ENCODE data around the gene CTNND2.

Gene CTNND2

DNA sequence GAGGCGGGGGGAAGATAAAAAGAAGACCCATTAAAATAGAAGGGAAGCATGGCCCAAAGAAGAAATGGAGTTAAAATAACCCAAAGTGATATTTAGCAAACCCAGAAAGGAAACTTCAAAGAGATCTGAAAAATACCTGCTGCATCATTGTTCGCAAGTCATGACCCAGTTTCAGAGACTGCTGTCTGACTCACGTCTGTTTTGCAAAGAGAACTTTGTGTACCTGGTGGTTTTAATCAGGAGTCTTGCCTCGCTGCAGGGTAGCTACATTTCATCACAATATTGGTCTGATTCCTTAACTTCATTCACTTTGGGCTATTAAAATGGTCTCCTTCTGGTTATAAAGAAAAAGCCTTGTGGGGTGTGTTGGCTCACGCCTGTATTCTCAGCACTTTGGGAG lies 682.1 kb downstream of the CTNND2 start:
- Histone ChIP-seq H3K4me2 (ENCODE audit: low read depth, low read length) (no peak overlapping the region), H3K27ac (ENCODE audit: low read length) (no peak overlapping the region), H3F3A (ENCODE audit: insufficient read depth, low read length) (no peaks in the 10 kb centered on the region), H3K9ac (ENCODE audit: low read length) (no peak overlapping the region), H3K27me3 (replicated peaks; ENCODE audit: insufficient read depth, low read length) (no peaks in the 10 kb centered on the region), H2AFZ (ENCODE audit: low read length) (no peak overlapping the region), H3K79me2 (ENCODE audit: low read length) (no peaks in the 10 kb centered on the region), H3K9me2 (replicated peaks; ENCODE audit: insufficient read depth, low read length) (no peaks in the 10 kb centered on the region), H4K20me1 (ENCODE audit: insufficient read depth, low read length) (no peaks in the 10 kb centered on the region), H3K36me3 (replicated peaks; ENCODE audit: insufficient read depth, low read length) (no peaks in the 10 kb centered on the region), H3K4me3 (ENCODE audit: low read length) (no peak overlapping the region), H3K9me3 (replicated peaks; ENCODE audit: insufficient read depth, low read length) (no peaks in the 10 kb centered on the region), H3K4me1 (ENCODE audit: low read length) (no peaks in the 10 kb centered on the region)
- no peak for DNase-seq
- no peak for TF ChIP-seq EZH2phosphoT487 (IDR thresholded peaks at IDR 0.05; ENCODE audit: low read length)
- TF ChIP-seq, protein P1, sequence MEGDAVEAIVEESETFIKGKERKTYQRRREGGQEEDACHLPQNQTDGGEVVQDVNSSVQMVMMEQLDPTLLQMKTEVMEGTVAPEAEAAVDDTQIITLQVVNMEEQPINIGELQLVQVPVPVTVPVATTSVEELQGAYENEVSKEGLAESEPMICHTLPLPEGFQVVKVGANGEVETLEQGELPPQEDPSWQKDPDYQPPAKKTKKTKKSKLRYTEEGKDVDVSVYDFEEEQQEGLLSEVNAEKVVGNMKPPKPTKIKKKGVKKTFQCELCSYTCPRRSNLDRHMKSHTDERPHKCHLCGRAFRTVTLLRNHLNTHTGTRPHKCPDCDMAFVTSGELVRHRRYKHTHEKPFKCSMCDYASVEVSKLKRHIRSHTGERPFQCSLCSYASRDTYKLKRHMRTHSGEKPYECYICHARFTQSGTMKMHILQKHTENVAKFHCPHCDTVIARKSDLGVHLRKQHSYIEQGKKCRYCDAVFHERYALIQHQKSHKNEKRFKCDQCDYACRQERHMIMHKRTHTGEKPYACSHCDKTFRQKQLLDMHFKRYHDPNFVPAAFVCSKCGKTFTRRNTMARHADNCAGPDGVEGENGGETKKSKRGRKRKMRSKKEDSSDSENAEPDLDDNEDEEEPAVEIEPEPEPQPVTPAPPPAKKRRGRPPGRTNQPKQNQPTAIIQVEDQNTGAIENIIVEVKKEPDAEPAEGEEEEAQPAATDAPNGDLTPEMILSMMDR (IDR thresholded peaks at IDR 0.05; ENCODE audit: low read length) = no peak
- TF ChIP-seq EZH2 (optimal IDR thresholded peaks at IDR 0.05; ENCODE audit: low read depth, low read length) = no peak

DNA sequence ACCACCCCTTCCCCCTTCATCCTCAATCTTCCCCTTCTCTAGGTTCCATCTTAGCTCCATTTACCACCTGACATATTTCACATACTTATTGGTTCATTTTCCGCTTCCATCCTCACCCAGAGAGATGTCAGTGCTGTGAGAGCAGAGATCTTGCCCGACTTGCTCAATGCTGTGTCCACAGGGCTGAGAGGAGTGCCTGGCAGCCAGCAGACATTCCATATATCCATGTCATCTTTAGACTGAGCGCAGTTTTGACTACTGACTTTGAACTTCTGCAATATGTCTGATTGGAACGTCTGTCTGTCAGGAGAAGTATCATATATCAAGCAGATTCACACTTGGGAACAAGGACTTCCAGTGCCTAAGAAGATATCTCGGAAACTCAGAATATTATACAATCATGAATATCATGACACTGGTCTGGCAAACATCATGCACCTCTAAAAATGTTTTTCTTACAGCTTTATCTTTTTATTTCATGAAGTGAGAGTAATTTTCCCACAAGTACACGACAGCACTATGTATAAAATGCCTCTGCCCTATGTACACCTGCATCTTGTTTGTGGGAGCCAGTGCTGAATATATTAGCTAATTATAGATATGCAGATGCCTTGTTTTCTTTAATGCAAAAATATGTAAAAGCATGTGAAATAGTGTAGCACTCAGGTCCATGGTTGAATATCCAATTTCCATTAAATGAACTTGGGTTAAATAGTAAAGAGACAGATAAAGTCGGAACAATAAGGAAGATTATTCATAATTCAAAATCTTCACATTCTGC lies 689.2 kb downstream of the CTNND2 start:
- Histone ChIP-seq H3K4me1 (ENCODE audit: low read length) (no peaks in the 10 kb centered on the region), H3K9ac (ENCODE audit: low read length) (no peak overlapping the region), H3K9me2 (replicated peaks; ENCODE audit: insufficient read depth, low read length) (no peaks in the 10 kb centered on the region), H3K4me2 (ENCODE audit: low read depth, low read length) (no peak overlapping the region), H2AFZ (ENCODE audit: low read length) (no peak overlapping the region), H3K9me3 (replicated peaks; ENCODE audit: insufficient read depth, low read length) (no peaks in the 10 kb centered on the region), H3K36me3 (replicated peaks; ENCODE audit: insufficient read depth, low read length) (no peaks in the 10 kb centered on the region), H4K20me1 (ENCODE audit: insufficient read depth, low read length) (no peaks in the 10 kb centered on the region), H3K27me3 (replicated peaks; ENCODE audit: insufficient read depth, low read length) (no peaks in the 10 kb centered on the region), H3K79me2 (ENCODE audit: low read length) (no peaks in the 10 kb centered on the region), H3K4me3 (ENCODE audit: low read length) (no peak overlapping the region), H3F3A (ENCODE audit: insufficient read depth, low read length) (no peaks in the 10 kb centered on the region), H3K27ac (ENCODE audit: low read length) (no peak overlapping the region)
- no peak for DNase-seq
- TF ChIP-seq EZH2phosphoT487 (IDR thresholded peaks at IDR 0.05; ENCODE audit: low read length) (no peak), EZH2 (optimal IDR thresholded peaks at IDR 0.05; ENCODE audit: low read depth, low read length) (no peak)
- TF ChIP-seq, protein P1 (IDR thresholded peaks at IDR 0.05; ENCODE audit: low read length) = no peak

DNA sequence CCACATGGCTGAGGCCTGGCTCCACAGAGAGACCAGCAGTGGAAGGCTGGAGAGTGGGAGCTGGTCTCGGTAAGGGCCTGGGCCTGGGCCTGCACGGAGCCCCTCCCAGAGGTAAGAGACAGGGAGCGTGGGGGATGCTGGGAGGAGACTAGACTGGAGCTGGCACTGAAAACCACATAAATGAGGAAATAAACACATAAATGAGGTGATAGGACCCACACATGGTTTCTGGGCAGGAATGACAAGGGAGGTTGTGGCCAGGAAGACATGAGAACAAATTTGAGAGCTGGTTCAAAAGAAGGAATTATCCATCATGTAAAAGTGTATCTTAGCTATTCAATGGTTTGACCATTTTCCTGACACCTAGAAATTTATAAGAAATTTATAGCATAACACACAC lies 691.5 kb downstream of the CTNND2 start:
- no peaks in the 10 kb centered on the region for H4K20me1 ChIP-seq (ENCODE audit: insufficient read depth, low read length)

More for the DNA sequence above, 691.5 kb downstream of the CTNND2 start:
- H2AFZ ChIP-seq (ENCODE audit: low read length) = no peak overlapping the region
- no peak for TF ChIP-seq EZH2phosphoT487 (IDR thresholded peaks at IDR 0.05; ENCODE audit: low read length)
- TF ChIP-seq, protein P1 (IDR thresholded peaks at IDR 0.05; ENCODE audit: low read length) = no peak
- TF ChIP-seq EZH2 (optimal IDR thresholded peaks at IDR 0.05; ENCODE audit: low read depth, low read length) = no peak
- DNase-seq = no peak
- H3K9me3 ChIP-seq (replicated peaks; ENCODE audit: insufficient read depth, low read length) = no peaks in the 10 kb centered on the region
- H3K9me2 ChIP-seq (replicated peaks; ENCODE audit: insufficient read depth, low read length) = no peaks in the 10 kb centered on the region
- H3K27ac ChIP-seq (ENCODE audit: low read length) = no peak overlapping the region
- no peaks in the 10 kb centered on the region for H3K4me1 ChIP-seq (ENCODE audit: low read length)
- H3K4me3 ChIP-seq (ENCODE audit: low read length) = no peak overlapping the region
- no peaks in the 10 kb centered on the region for H3F3A ChIP-seq (ENCODE audit: insufficient read depth, low read length)
- H3K4me2 ChIP-seq (ENCODE audit: low read depth, low read length) = no peak overlapping the region
- H3K9ac ChIP-seq (ENCODE audit: low read length) = no peak overlapping the region
- no peaks in the 10 kb centered on the region for H3K36me3 ChIP-seq (replicated peaks; ENCODE audit: insufficient read depth, low read length)
- no peaks in the 10 kb centered on the region for H3K27me3 ChIP-seq (replicated peaks; ENCODE audit: insufficient read depth, low read length)
- no peaks in the 10 kb centered on the region for H3K79me2 ChIP-seq (ENCODE audit: low read length)
